GM23338 (cell line): ENCODE measurements around the gene ZSWIM5. TPM values are rescaled to one million over a fixed set of nuclear protein-coding genes. Genes with fewer than 3 reads are reported as not detected.

ENCODE experiments used
- ATAC-seq: fragments of 200-7000 bp; cut with Tn5 transposase; 3 replicates; pipeline ENCODE4 v1.9.1; 2020
- DNase-seq: peaks from one replicate; pipeline ENCODE4 v3.0.0-alpha.2; 2015; ENCODE audit warnings: low spot score
- H2AFZ ChIP-seq: fragments of 200-600 bp; sonication (generic); 2 replicates; pipeline ENCODE4 v1.8.0; 2016; ENCODE audit warnings: antibody characterized with exemption, mild to moderate bottlenecking, moderate library complexity
- H3F3A ChIP-seq: fragments of 200-600 bp; sonication (generic); replicated peaks from 2 replicates; pipeline ENCODE4 v1.8.0; 2017; ENCODE audit warnings: antibody characterized with exemption, mixed run types, low read depth
- H3K27ac ChIP-seq: fragments of 200-600 bp; sonication (generic); 2 replicates; pipeline ENCODE4 v1.6.1; 2016; ENCODE audit warnings: low read depth
- H3K27me3 ChIP-seq: fragments of 200-600 bp; sonication (generic); 2 replicates; pipeline ENCODE4 v1.8.0; 2016; ENCODE audit warnings: mild to moderate bottlenecking, mixed run types, moderate library complexity; ENCODE audit not compliant: insufficient read depth
- H3K36me3 ChIP-seq: fragments of 200-600 bp; sonication (generic); 2 replicates; pipeline ENCODE4 v1.8.0; 2016; ENCODE audit warnings: mild to moderate bottlenecking; ENCODE audit not compliant: insufficient read depth
- H3K4me1 ChIP-seq: fragments of 200-600 bp; sonication (generic); 2 replicates; pipeline ENCODE4 v1.8.0; 2016; ENCODE audit warnings: mild to moderate bottlenecking, moderate library complexity; ENCODE audit not compliant: insufficient read depth
- H3K4me2 ChIP-seq: fragments of 200-600 bp; sonication (generic); 2 replicates; pipeline ENCODE4 v1.7.1; 2017; ENCODE audit warnings: mixed run types
- H3K4me3 ChIP-seq: fragments of 200-600 bp; sonication (generic); 2 replicates; pipeline ENCODE4 v1.6.1; 2016; ENCODE audit warnings: mixed run types
- H3K79me2 ChIP-seq: fragments of 200-600 bp; sonication (generic); replicated peaks from 2 replicates; pipeline ENCODE4 v1.8.0; 2017; ENCODE audit warnings: mild to moderate bottlenecking; ENCODE audit not compliant: insufficient read depth
- H3K9me2 ChIP-seq: fragments of 200-600 bp; sonication (generic); 2 replicates; pipeline ENCODE4 v1.8.0; 2017; ENCODE audit not compliant: insufficient read depth
- H4K20me1 ChIP-seq: fragments of 200-600 bp; sonication (generic); replicated peaks from 2 replicates; pipeline ENCODE4 v1.8.0; 2017; ENCODE audit warnings: mild to moderate bottlenecking; ENCODE audit not compliant: insufficient read depth
- H3K27ac Mint-ChIP-seq: 2 replicates; pipeline ENCODE4 v1.8.0; 2020; ENCODE audit warnings: inconsistent platforms, mild to moderate bottlenecking, moderate library complexity, mixed read lengths
- H3K27me3 Mint-ChIP-seq: 3 replicates; pipeline ENCODE4 v1.8.0; 2022; ENCODE audit warnings: low read depth, mild to moderate bottlenecking, moderate library complexity, mixed read lengths, inconsistent platforms; ENCODE audit not compliant: insufficient read depth, poor library complexity
- H3K36me3 Mint-ChIP-seq: 3 replicates; pipeline ENCODE4 v1.8.0; 2021; ENCODE audit warnings: low read depth, mild to moderate bottlenecking, inconsistent platforms, moderate library complexity, mixed read lengths
- H3K4me1 Mint-ChIP-seq: 3 replicates; pipeline ENCODE4 v1.8.0; 2020; ENCODE audit warnings: mild to moderate bottlenecking, inconsistent platforms, mixed read lengths
- H3K4me3 Mint-ChIP-seq: 3 replicates; pipeline ENCODE4 v1.8.0; 2021; ENCODE audit warnings: moderate library complexity, mild to moderate bottlenecking, inconsistent platforms, mixed read lengths
- H3K9me3 Mint-ChIP-seq: 3 replicates; pipeline ENCODE4 v1.8.0; 2020; ENCODE audit warnings: moderate library complexity, mild to moderate bottlenecking, inconsistent platforms, mixed read lengths
- EZH2 ChIP-seq: fragments of 200-600 bp; sonication (generic); IDR thresholded peaks from one replicate; pipeline ENCODE4 v1.8.0; 2017; ENCODE audit warnings: antibody characterized with exemption, mild to moderate bottlenecking, low read depth; ENCODE audit not compliant: unreplicated experiment
- EZH2phosphoT487 ChIP-seq: fragments of 200-600 bp; sonication (generic); IDR thresholded peaks from one replicate; pipeline ENCODE4 v1.8.1; 2018; ENCODE audit warnings: antibody characterized with exemption; ENCODE audit not compliant: unreplicated experiment
- JUNB ChIP-seq: IDR thresholded peaks from one replicate; pipeline ENCODE4 v1.6.1; 2016; ENCODE audit warnings: antibody characterized with exemption; ENCODE audit not compliant: unreplicated experiment
- POLR2AphosphoS5 ChIP-seq: IDR thresholded peaks from 2 replicates; pipeline ENCODE4 v1.6.1; 2016; ENCODE audit warnings: antibody characterized with exemption, low read depth
- STAT1 ChIP-seq: IDR thresholded peaks from one replicate; pipeline ENCODE4 v1.6.1; 2016; ENCODE audit warnings: antibody characterized with exemption; ENCODE audit not compliant: unreplicated experiment
- ZNF114 ChIP-seq: fragments of 250-450 bp; sonication (Bioruptor Pico); IDR thresholded peaks from 2 replicates; pipeline ENCODE4 v1.5.0; 2020; ENCODE audit warnings: mild to moderate bottlenecking, moderate library complexity
- polyA plus RNA-seq: library from polyadenylated mRNA; unstranded; fragments of >200 nt; fragmentation: Nextera tagmentation; extraction: Ambion mirVana; gene quantifications from 2 replicates; pipeline ENCODE4 v1.2.1, GENCODE V29; 2016
- total RNA-seq: library from RNA; depleted of rRNA; stranded (reverse); fragments of >200 nt; shearing (Covaris generic); gene quantifications from 2 replicates; pipeline ENCODE4 v1.2.3, GENCODE V29; 2014
- TF ChIP-seq, protein P1 (sequence below): IDR thresholded peaks from 2 replicates; pipeline ENCODE4 v1.6.1; 2016; ENCODE audit warnings: antibody characterized with exemption
- TF ChIP-seq, protein P2 (sequence below): IDR thresholded peaks from one replicate; pipeline ENCODE4 v1.6.1; 2018; ENCODE audit warnings: antibody characterized with exemption; ENCODE audit not compliant: unreplicated experiment

The ZSWIM5 gene
- total and polyA plus RNA-seq, 2 experiments from 2014 or later = 0.65 to 3.6 TPM

DNA sequence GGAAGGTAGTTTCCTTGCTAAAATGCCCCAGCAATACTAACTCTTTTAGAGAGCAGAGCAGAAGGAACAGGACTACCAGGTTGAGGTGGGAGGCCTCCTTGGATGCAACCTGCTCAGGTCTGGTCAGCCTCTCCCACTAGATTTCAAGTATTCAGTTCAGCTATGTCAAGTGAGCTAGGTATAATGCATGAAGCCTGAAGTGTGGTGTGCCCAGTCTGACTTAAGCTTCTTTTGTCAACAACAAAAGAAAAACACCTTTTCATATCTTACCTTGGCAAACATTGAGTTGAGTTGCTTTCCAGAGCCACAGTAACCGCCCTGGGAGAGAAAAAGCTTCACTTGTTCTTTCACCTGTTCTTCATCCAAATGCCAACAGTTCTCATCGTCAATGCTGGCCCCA lies 146.6 kb downstream of the ZSWIM5 start:
- H3K27ac Mint-ChIP-seq = no peak overlapping the region
- TF ChIP-seq, protein P1, sequence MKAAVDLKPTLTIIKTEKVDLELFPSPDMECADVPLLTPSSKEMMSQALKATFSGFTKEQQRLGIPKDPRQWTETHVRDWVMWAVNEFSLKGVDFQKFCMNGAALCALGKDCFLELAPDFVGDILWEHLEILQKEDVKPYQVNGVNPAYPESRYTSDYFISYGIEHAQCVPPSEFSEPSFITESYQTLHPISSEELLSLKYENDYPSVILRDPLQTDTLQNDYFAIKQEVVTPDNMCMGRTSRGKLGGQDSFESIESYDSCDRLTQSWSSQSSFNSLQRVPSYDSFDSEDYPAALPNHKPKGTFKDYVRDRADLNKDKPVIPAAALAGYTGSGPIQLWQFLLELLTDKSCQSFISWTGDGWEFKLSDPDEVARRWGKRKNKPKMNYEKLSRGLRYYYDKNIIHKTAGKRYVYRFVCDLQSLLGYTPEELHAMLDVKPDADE = no peak
- TF ChIP-seq, protein P2, sequence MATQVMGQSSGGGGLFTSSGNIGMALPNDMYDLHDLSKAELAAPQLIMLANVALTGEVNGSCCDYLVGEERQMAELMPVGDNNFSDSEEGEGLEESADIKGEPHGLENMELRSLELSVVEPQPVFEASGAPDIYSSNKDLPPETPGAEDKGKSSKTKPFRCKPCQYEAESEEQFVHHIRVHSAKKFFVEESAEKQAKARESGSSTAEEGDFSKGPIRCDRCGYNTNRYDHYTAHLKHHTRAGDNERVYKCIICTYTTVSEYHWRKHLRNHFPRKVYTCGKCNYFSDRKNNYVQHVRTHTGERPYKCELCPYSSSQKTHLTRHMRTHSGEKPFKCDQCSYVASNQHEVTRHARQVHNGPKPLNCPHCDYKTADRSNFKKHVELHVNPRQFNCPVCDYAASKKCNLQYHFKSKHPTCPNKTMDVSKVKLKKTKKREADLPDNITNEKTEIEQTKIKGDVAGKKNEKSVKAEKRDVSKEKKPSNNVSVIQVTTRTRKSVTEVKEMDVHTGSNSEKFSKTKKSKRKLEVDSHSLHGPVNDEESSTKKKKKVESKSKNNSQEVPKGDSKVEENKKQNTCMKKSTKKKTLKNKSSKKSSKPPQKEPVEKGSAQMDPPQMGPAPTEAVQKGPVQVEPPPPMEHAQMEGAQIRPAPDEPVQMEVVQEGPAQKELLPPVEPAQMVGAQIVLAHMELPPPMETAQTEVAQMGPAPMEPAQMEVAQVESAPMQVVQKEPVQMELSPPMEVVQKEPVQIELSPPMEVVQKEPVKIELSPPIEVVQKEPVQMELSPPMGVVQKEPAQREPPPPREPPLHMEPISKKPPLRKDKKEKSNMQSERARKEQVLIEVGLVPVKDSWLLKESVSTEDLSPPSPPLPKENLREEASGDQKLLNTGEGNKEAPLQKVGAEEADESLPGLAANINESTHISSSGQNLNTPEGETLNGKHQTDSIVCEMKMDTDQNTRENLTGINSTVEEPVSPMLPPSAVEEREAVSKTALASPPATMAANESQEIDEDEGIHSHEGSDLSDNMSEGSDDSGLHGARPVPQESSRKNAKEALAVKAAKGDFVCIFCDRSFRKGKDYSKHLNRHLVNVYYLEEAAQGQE = no peak
- TF ChIP-seq JUNB (no peak), POLR2AphosphoS5 (no peak), EZH2phosphoT487 (no peak)

DNA sequence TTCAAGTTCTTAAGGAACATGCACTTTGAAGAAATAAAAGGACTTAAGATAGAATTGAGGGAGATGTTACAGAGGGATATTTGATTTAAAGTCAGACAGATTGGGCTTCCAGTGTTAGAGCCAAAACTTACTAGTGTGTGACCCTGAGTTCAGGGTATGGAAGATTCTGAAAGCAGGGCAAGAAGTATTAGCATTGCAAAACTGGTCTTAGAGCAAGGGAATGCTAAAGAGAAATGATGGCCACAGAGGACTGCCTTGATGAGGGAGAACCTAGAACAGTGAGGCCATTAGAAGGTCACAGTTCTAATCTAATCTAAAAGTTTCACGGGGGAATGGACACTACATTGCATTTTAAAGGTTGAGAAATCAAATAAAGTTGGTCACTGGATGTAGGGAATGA lies 148.9 kb downstream of the ZSWIM5 start:
- Histone ChIP-seq H2AFZ (no peak overlapping the region), H3K36me3 (no peaks in the 10 kb centered on the region), H3K27ac (no peak overlapping the region), H3F3A (no peaks in the 10 kb centered on the region), H3K27me3 (no peaks in the 10 kb centered on the region), H3K9me2 (no peaks in the 10 kb centered on the region), H3K4me1 (no peaks in the 10 kb centered on the region), H4K20me1 (no peaks in the 10 kb centered on the region), H3K4me2 (no peak overlapping the region), H3K4me3 (no peak overlapping the region), H3K79me2 (no peaks in the 10 kb centered on the region)
- Mint-ChIP-seq H3K9me3 (no peaks in the 10 kb centered on the region), H3K27me3 (peaks cover 3% of the 10 kb centered on the region), H3K36me3 (no peaks in the 10 kb centered on the region), H3K27ac (no peak overlapping the region), H3K4me3 (no peak overlapping the region), H3K4me1 (peaks cover 9% of the 10 kb centered on the region; the same call in 2 of the 3 replicates)
- ATAC-seq = no peak
- no peak for DNase-seq
- no peak for TF ChIP-seq ZNF114 (CRISPR knock-in tag)
- TF ChIP-seq EZH2 = no peak
- TF ChIP-seq JUNB = no peak
- TF ChIP-seq, protein P1 = no peak
- TF ChIP-seq EZH2phosphoT487 = no peak
- TF ChIP-seq, protein P2 = no peak
- no peak for TF ChIP-seq STAT1

More for the DNA sequence above, 146.6 kb downstream of the ZSWIM5 start:
- Histone ChIP-seq H3K4me1 (no peaks in the 10 kb centered on the region), H3F3A (no peaks in the 10 kb centered on the region), H3K27ac (no peak overlapping the region), H3K36me3 (no peaks in the 10 kb centered on the region), H3K4me3 (no peak overlapping the region), H3K27me3 (no peaks in the 10 kb centered on the region), H2AFZ (no peak overlapping the region), H3K79me2 (no peaks in the 10 kb centered on the region), H3K9me2 (no peaks in the 10 kb centered on the region), H3K4me2 (no peak overlapping the region), H4K20me1 (no peaks in the 10 kb centered on the region)
- DNase-seq (no peak), ATAC-seq (no peak)
- Mint-ChIP-seq H3K9me3 (no peaks in the 10 kb centered on the region), H3K27me3 (peaks cover 3% of the 10 kb centered on the region), H3K36me3 (no peaks in the 10 kb centered on the region), H3K4me3 (no peak overlapping the region), H3K4me1 (peaks cover 9% of the 10 kb centered on the region; the same call in 2 of the 3 replicates)
